IMR-90 (cell line): ENCODE results near the gene PILRB. TPM values are rescaled to one million over a fixed set of nuclear protein-coding genes. Genes with fewer than 3 reads are reported as not detected.

Experiments
- ATAC-seq: fragments of 200-7000 bp; cut with Tn5 transposase; 2 replicates; pipeline ENCODE4 v1.9.1; 2020; ENCODE audit warnings: low read depth, mild to moderate bottlenecking, moderate library complexity
- BruUV-seq: library from RNA; stranded (reverse); fragments of 400-500 nt; replicated peaks from 2 replicates; lab custom pipeline; 2021; lab: Mats Ljungman, UMichigan
- CTCF ChIA-PET: fragments of 300-600 bp; formaldehyde crosslinking; extraction: SDS; loops from one replicate; lab custom pipeline; 2021; ENCODE audit warnings: antibody characterized with exemption; lab: Yijun Ruan, JAX
- POLR2A ChIA-PET: fragments of 300-600 bp; sonication (Branson Sonifier 250); formaldehyde crosslinking; loops from one replicate; lab custom pipeline; 2022; ENCODE audit warnings: antibody characterized with exemption; ENCODE audit not compliant: unreplicated experiment; lab: Charles Lee
- DNase-seq: peaks from one replicate; pipeline ENCODE4 v3.0.0; 2013
- H2AFZ ChIP-seq: replicated peaks from 2 replicates; pipeline ENCODE3; 2013; ENCODE audit warnings: low read length, mild to moderate bottlenecking; ENCODE audit not compliant: poor library complexity
- H2AK5ac ChIP-seq: 2 replicates; pipeline ENCODE4 v1.6.1; 2013; ENCODE audit warnings: low read depth, low read length, inconsistent platforms
- H2AK9ac ChIP-seq: replicated peaks from 2 replicates; pipeline ENCODE3; 2013; ENCODE audit warnings: mild to moderate bottlenecking, low read depth, low read length, moderate library complexity; ENCODE audit not compliant: poor library complexity
- H2BK120ac ChIP-seq: 2 replicates; pipeline ENCODE4 v1.6.1; 2013; ENCODE audit warnings: low read depth, low read length, inconsistent platforms
- H2BK15ac ChIP-seq: 3 replicates; pipeline ENCODE4 v1.6.1; 2013; ENCODE audit warnings: low read depth, low read length, inconsistent platforms
- H2BK20ac ChIP-seq: 2 replicates; pipeline ENCODE4 v1.6.1; 2013; ENCODE audit warnings: low read depth, mild to moderate bottlenecking, inconsistent platforms, low read length, moderate library complexity
- H2BK5ac ChIP-seq: 2 replicates; pipeline ENCODE4 v1.6.1; 2013; ENCODE audit warnings: mild to moderate bottlenecking, low read depth, low read length, inconsistent platforms; ENCODE audit not compliant: poor library complexity, severe bottlenecking
- H3K14ac ChIP-seq: replicated peaks from 2 replicates; pipeline ENCODE4 v1.6.1; 2013; ENCODE audit warnings: low read depth, low read length, inconsistent platforms
- H3K18ac ChIP-seq: 2 replicates; pipeline ENCODE4 v1.6.1; 2013; ENCODE audit warnings: low read depth, low read length, control low read depth
- H3K23ac ChIP-seq: 2 replicates; pipeline ENCODE4 v1.6.1; 2013; ENCODE audit warnings: low read depth, low read length, inconsistent platforms
- H3K27ac ChIP-seq: 2 replicates; pipeline ENCODE4 v1.5.1; 2013; ENCODE audit warnings: mild to moderate bottlenecking, control low read depth, low read length; ENCODE audit not compliant: insufficient read depth
- H3K27me3 ChIP-seq: 2 replicates; pipeline ENCODE4 v1.6.1; 2013; ENCODE audit warnings: low read length; ENCODE audit not compliant: control insufficient read depth, insufficient read depth
- H3K36me3 ChIP-seq: 2 replicates; pipeline ENCODE4 v1.6.1; 2013; ENCODE audit warnings: low read length, mixed read lengths; ENCODE audit not compliant: control insufficient read depth, insufficient read depth
- H3K4ac ChIP-seq: 2 replicates; pipeline ENCODE4 v1.6.1; 2013; ENCODE audit warnings: low read depth, low read length, inconsistent platforms
- H3K4me1 ChIP-seq: 2 replicates; pipeline ENCODE4 v1.6.1; 2013; ENCODE audit warnings: low read length, mixed read lengths; ENCODE audit not compliant: control insufficient read depth, insufficient read depth
- H3K4me2 ChIP-seq: 2 replicates; pipeline ENCODE4 v1.6.1; 2013; ENCODE audit warnings: low read depth, mild to moderate bottlenecking, control low read depth, low read length, moderate library complexity
- H3K4me3 ChIP-seq: 2 replicates; pipeline ENCODE4 v1.5.1; 2013; ENCODE audit warnings: low read depth, mild to moderate bottlenecking, control low read depth, low read length, moderate library complexity; ENCODE audit not compliant: insufficient read depth
- H3K56ac ChIP-seq: 2 replicates; pipeline ENCODE4 v1.6.1; 2013; ENCODE audit warnings: low read length, inconsistent platforms; ENCODE audit not compliant: insufficient read depth; ENCODE audit errors: extremely low read depth
- H3K79me1 ChIP-seq, 2 experiments: 2 replicates each; pipeline ENCODE4 v1.6.1; 2013; ENCODE audit warnings: low read length in 2 of 2, inconsistent platforms in 1 of 2, low read depth in 1 of 2
- H3K9ac ChIP-seq: 2 replicates; pipeline ENCODE4 v1.6.1; 2013; ENCODE audit warnings: low read depth, low read length, control low read depth
- H3K9me1 ChIP-seq: 2 replicates; pipeline ENCODE4 v1.6.1; 2013; ENCODE audit warnings: low read length, inconsistent platforms; ENCODE audit not compliant: insufficient read depth
- H3K9me3 ChIP-seq: 2 replicates; pipeline ENCODE4 v1.6.1; 2013; ENCODE audit warnings: low read length; ENCODE audit not compliant: control insufficient read depth, insufficient read depth
- H4K20me1 ChIP-seq: 2 replicates; pipeline ENCODE4 v1.6.1; 2013; ENCODE audit warnings: low read length, inconsistent platforms; ENCODE audit not compliant: insufficient read depth
- H4K5ac ChIP-seq: 2 replicates; pipeline ENCODE4 v1.6.1; 2013; ENCODE audit warnings: mild to moderate bottlenecking, low read depth, low read length, control low read depth
- H4K8ac ChIP-seq, 2 experiments: 2 replicates each; pipeline ENCODE4 v1.6.1; 2013; ENCODE audit warnings: low read depth in 2 of 2, low read length in 2 of 2, control low read depth in 1 of 2, inconsistent platforms in 1 of 2
- H4K91ac ChIP-seq: 2 replicates; pipeline ENCODE4 v1.6.1; 2013; ENCODE audit warnings: low read depth, low read length, inconsistent platforms; ENCODE audit not compliant: insufficient read depth
- CEBPB ChIP-seq: IDR thresholded peaks from 2 replicates; pipeline ENCODE4 v1.6.1; 2012; ENCODE audit warnings: low read depth, low read length, improper control_type of control experiment
- WGBS, 2 experiments: methylation state at CpG; one replicate each; pipeline versions ENCODE4 v1.1.5 to v1.1.7; 2013; ENCODE audit warnings: missing lambda C conversion rate in 2 of 2; ENCODE audit not compliant: insufficient read length in 1 of 2; ENCODE audit errors: extremely low coverage in 2 of 2; 5-methylcytosine and 5-hydroxymethylcytosine counted together
- dilution Hi-C: fragments of 300-500 bp; cut with HindIII; formaldehyde crosslinking; loops from one replicate; pipeline ENCODE4 v1.14.3; 2018; ENCODE audit warnings: low sequenced_read_pairs; ENCODE audit not compliant: unreplicated experiment
- in situ Hi-C: fragments of 300-500 bp; cut with MboI; formaldehyde crosslinking; loops from 3 replicates; pipeline ENCODE4 v1.14.3; 2019; ENCODE audit warnings: low sequenced_read_pairs, inconsistent platforms, mixed read lengths
- intact Hi-C: fragments of 100-400 bp; cut with micrococcal nuclease; formaldehyde crosslinking; loops from 2 replicates; pipeline ENCODE4 v1.10.0; 2022
- polyA plus RNA-seq, 3 experiments: library from polyadenylated mRNA; depleted of rRNA; stranded (reverse); fragments of >200 nt; gene quantifications; 2 replicates each; pipeline ENCODE4 v1.2.3, GENCODE V29; 2012; ENCODE audit warnings: low replicate concordance in 1 of 3
- total RNA-seq: library from RNA; depleted of rRNA; stranded (reverse); fragments of >200 nt; gene quantifications from 2 replicates; pipeline ENCODE4 v1.2.3, GENCODE V29; 2012
- TF ChIP-seq, protein P1 (sequence below): fragments of 150-350 bp; IDR thresholded peaks from 2 replicates; pipeline ENCODE4 v1.6.1; 2017; ENCODE audit warnings: mild to moderate bottlenecking, antibody characterized with exemption, low read length, low read depth

The PILRB gene
- total and polyA plus RNA-seq, 2 of the 4 experiments (the other 2 are of a cell fraction) = 3.4 to 22.2 TPM

DNA sequence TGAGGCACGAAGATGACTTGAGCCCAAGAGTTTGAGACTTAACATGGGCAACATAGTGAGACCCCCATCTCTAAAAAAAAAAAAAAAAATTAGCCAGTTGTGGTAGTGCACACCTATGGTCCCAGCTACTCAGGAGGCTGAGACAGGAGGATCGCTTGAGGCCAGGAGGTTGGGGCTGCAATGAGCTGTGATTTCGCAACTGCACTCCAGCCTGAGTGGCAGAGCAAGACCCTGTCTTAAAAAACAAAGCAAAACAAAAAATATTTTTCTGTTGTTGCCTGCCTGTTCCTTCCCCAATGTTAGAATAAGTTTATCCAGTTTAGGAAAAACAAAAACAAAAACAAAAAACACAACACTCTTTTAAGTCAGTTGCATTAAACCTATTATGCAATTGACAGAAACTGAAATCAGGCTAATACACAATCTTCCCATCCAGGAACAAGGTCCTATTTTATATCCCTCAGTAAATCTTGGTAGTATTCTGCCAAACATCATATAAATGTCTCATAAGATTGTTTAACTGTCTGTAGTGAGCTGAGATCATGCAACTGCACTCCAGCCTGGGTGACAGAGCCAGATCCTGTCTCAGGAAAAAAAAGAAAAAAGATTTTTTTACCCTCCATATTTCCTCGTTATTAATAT is 20.3 kb downstream of the PILRB start:
- Histone ChIP-seq H2AK5ac (no peak overlapping the region), H3K18ac (no peak overlapping the region), H3K27ac (no peak overlapping the region), H4K8ac (no peak overlapping the region), H2AK9ac (no peak overlapping the region), H3K4ac (no peak overlapping the region), H3K14ac (no peak overlapping the region), H3K4me2 (no peak overlapping the region), H3K79me1 (no peaks in the 10 kb centered on the region), H3K36me3 (no peaks in the 10 kb centered on the region), H3K4me1 (peaks cover under 1% of the 10 kb centered on the region; the same call in 1 of the 2 replicates), H4K91ac (no peak overlapping the region), H2BK20ac (no peak overlapping the region), H2BK5ac (no peak overlapping the region), H2BK120ac (no peak overlapping the region), H3K23ac (no peak overlapping the region), H3K4me3 (no peak overlapping the region), H2AFZ (no peak overlapping the region), H2BK15ac (no peak overlapping the region), H3K9ac (no peak overlapping the region), H4K20me1 (no peaks in the 10 kb centered on the region), H4K5ac (no peak overlapping the region), H3K27me3 (no peaks in the 10 kb centered on the region; the same call in none of the 2 replicates), H3K9me3 (no peaks in the 10 kb centered on the region), H3K9me1 (no peaks in the 10 kb centered on the region), H3K56ac (no peak overlapping the region)
- in situ Hi-C loops (no loop called here), intact Hi-C loops (no loop called here), dilution Hi-C loops (no loop called here)
- no CpG with 5 or more reads among the region's 4 CpGs for WGBS, 2 experiments
- no TSS peak for BruUV-seq
- TF ChIP-seq, protein P1, sequence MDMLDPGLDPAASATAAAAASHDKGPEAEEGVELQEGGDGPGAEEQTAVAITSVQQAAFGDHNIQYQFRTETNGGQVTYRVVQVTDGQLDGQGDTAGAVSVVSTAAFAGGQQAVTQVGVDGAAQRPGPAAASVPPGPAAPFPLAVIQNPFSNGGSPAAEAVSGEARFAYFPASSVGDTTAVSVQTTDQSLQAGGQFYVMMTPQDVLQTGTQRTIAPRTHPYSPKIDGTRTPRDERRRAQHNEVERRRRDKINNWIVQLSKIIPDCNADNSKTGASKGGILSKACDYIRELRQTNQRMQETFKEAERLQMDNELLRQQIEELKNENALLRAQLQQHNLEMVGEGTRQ = no peak
- TF ChIP-seq CEBPB = peak; percentile 67
- ChIA-PET CTCF (interaction anchor here (0.7 kb wide), 1 partner anchor 8 kb away, joined by 4 read pairs; no protein-coding TSS in a partner anchor), POLR2A (no interaction called here)
- ATAC-seq (no peak), DNase-seq (no peak)
